GM21723 (cell line): ENCODE data around the gene CDK5R1.

Source experiments
- ATAC-seq: cut with Tn5 transposase; IDR thresholded peaks from one replicate; pipeline ENCODE4 v1.9.1; 2021; ENCODE audit warnings: mild to moderate bottlenecking, moderate library complexity; ENCODE audit not compliant: unreplicated experiment

The CDK5R1 gene

GRCh38 chr17:32492264-32492589 lies 5.4 kb downstream of the CDK5R1 start:
- no peak for ATAC-seq

- no peak for ATAC-seq
These were observed 6.0 kb downstream of the CDK5R1 start for GRCh38 chr17:32492648-32493289.

DNA sequence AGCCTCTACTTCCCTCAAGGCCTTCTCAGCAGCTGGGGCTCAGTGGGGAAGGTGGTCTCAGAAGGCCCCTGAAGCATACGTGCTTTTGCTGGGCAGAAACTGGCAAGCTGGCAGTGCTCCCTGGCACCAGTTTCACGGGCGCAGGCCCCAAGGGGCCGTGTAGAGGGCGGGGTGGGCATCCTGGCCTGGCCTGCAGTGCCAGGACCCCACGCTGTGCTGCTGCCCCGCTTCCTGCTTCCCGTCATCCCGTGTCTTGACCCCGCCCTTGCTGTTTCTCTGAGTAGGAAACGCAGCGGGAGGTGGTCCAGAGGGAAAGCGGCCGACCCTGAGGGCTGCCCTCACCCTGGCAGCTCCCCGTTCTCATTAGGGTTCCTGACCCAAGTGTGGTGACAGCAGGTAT lies 6.8 kb downstream of the CDK5R1 start:
- ATAC-seq, result no peak

DNA sequence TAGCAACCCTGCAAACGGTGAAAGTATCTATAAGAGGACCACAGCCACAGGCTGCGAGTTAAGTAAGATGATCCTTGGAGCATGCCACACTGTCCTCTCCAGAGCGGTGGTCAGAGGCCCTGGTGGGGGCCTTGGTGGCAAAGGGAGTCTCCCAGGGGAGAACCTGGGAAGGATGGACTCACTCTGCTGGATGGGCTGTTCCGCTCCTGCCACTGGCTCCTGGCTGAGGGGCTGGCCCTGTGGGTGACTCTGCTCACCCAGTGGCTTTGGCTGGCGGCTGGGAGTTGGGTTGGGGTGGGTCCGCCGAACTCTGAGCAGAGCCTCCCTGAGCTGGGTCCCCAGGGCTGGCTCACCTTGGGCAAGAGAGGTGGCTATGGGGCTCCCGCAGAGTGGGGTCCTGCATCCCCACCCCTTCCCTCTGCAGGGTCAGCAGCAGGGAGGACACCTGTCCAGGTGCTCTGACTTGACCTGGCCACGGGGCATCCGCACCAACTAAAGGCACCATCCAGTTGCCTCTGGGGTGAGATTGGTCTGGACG lies 7.3 kb downstream of the CDK5R1 start:
- no peak for ATAC-seq

DNA sequence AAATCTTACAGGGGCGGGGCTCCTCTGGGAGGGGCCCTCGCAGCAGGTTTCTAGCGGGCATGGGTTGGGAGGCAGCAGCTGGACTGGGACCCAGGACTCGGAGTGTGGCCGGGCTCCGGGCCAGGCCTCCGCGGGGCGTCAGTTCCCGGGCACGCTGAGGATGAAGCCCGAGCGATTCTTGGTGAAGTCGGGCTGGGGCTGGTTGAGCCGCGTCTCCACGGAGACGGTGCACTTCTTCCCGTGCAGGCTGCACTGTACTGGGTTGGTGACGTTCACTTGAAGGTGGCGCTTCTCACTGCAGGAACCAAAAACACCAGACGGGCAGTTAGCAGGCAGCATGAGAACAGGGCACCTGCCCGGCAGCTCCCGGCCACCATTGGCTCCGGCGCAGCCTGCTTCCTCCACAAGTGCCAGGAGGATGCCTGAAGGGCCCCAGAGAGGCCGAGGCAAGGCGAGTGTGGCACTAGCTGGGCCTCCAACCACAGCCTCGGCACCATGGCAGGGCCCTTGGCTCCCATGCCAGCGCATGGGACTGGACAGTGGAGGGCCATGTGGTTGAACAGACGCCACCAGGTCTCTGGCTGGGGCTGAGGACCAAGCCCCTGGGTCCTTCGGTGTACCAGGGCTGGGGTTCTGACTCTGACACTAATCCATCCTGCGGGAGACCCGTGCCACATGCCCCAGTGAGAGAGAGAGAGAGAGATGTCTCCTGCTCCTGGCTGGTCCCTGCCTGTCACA lies 8.0 kb downstream of the CDK5R1 start:
- no peak for ATAC-seq

- ATAC-seq, result no peak
These were observed 8.8 kb downstream of the CDK5R1 start for GRCh38 chr17:32495359-32496231.

DNA sequence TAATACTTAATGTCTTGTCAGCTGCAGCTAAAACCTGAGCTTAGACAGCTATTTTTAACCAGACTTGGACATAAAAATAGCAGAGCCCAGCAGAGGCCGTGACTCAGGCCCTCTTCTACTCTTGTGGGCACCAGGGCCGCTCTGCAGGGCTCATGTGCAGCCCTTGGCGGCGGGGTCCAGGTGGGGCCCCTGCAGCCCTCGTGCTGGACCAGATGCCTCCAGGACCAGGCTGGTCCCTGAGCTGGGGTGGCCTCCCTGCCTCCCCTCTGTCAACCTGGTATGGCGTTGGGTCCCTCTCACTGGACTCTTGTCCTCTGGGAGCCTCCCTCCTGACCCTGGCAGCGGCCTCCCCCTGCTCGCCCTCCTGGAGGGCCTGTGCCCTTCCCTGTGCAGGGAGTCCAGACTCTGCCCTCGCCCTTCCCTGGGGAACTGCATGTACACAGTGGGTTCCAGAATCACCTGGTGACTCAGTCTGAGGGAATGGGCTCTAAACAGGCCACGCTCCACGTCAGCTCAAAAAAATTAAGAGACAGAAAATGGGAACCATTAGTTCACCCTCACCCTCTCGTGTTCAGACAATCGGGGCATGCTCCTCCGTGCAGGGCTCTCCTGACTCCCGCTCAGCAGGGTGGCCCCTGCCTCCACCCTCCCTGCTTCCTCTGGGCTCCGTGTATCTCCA lies 9.7 kb downstream of the CDK5R1 start:
- ATAC-seq, result no peak

GRCh38 chr17:32497431-32498205 lies 10.8 kb downstream of the CDK5R1 start:
- ATAC-seq, result no peak

DNA sequence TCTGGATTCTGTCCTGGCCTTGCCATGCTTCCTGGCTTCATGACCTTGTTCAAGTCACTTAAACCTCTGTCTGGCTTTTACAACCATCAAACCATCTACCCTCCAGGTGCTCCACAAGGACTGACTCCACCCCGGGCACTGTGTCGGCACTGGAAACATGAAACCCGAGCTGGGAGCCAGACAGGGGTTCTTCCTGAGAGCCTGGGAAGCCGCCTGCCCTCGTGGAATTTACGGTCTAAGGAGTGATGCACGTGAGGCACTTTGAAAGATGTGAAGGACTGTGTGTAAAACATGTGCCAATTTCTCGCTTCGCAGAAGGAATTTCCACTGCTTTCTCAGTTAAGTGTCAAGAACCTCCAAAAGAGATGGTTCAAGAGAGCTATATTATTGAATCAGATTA lies 11.6 kb downstream of the CDK5R1 start:
- no peak for ATAC-seq

DNA sequence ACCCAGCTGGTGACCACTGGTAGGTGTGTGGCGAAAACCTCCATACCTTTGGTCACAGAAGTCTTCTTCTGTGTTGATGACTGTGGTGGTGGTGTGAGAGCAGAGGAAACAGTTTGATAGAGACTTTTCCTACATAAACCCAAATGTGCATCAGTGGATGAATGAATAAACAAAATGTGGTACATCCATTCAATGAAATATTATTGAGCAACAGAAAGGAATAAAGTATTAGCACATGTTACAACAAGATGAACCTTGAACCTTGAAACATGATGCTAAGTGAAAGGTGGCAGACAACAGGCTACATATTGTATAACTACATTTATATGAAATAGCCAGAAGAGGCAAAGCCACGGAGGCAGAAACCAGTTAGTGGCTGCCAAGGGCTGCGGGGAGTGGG lies 15.2 kb downstream of the CDK5R1 start:
- no peak for ATAC-seq

DNA sequence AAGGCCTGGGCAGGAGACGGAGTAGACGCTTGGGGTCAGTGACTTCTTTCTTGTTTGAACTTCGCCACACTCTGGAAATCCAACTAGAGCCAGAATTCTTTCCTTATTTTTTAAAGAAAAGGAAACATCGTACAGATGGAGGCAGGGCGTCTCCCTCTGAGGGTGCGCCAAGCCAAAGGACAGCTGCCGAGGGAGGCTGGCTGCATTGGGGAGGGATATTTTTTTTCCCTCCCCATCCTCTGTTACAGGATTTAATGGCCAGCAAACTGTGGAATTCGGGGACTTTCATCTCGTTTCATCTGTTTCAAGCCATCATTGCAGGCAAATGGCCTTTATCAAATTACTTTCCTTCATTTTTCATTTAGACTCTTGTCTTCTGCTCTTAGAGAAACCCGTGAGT lies 15.9 kb downstream of the CDK5R1 start:
- no peak for ATAC-seq

- peak; percentile 87 for ATAC-seq
These were observed 16.7 kb downstream of the CDK5R1 start for GRCh38 chr17:32503251-32504165.

- no peak for ATAC-seq
These were observed 17.6 kb downstream of the CDK5R1 start for GRCh38 chr17:32504166-32504990.

DNA sequence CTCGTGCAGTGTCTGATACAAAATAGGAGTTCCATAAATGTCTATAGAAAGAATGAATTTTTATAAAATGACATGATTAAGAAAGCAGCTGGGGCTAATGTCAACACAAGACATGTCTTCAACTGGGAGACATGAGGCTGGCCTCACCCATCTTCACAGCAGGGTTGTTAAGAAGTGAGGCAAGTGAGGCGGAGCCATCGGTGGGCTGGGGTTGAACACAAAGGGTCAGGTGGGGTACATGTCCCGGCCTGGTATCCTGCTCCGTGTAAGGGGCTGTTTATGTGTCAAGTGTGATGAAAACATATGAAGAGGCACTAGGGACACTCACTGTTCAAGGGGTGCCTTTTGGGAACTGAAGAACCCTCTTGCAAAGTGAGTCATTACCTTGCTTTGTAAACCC lies 22.1 kb downstream of the CDK5R1 start:
- no peak for ATAC-seq

GRCh38 chr17:32510466-32510865 lies 23.7 kb downstream of the CDK5R1 start:
- no peak for ATAC-seq

GRCh38 chr17:32512328-32512727 lies 25.5 kb downstream of the CDK5R1 start:
- ATAC-seq, result no peak

- ATAC-seq, result no peak
These were observed 26.8 kb downstream of the CDK5R1 start for GRCh38 chr17:32513579-32513978.

DNA sequence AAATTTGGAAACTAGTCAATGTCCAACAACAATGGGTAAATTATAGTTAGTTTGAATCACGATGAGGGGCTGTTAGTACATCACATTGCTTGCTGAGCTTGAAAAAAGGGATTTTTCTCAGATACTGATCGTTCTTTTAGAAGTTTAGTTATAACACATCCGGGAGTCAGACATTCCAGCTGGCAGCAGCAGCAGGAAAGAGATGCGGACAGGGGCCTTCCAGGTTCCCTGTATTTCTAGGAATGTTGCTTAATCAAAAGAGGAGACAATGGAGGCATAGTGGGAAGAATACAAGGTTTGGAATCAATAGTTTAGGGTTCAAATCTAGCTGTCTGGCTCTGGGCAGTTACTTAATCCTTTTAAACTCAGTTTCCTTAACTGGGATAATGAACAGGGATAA lies 27.8 kb downstream of the CDK5R1 start:
- ATAC-seq, result no peak
